ENCODE data around the gene DDX47. TPM values are rescaled to one million over a fixed set of nuclear protein-coding genes. Genes with fewer than 3 reads are reported as not detected.

Gene DDX47
- total RNA-seq, 1 experiment from 2014 or later, result 39.2 TPM

GRCh38 chr12:12810553-12811021 is 2.6 kb upstream of the DDX47 start:
- no peaks in the 10 kb centered on the region for H3K27me3 ChIP-seq (ENCODE audit: low read length)
- H3K9me2 ChIP-seq (replicated peaks; ENCODE audit: insufficient read depth, low read length), result no peaks in the 10 kb centered on the region
- no peak overlapping the region for H2AFZ ChIP-seq (ENCODE audit: low read length)
- peaks cover 23% of the 10 kb centered on the region for H3K4me1 ChIP-seq (ENCODE audit: low read length)
- peaks cover 24% of the 10 kb centered on the region for H3K79me2 ChIP-seq (ENCODE audit: low read length)
- DNase-seq, result no peak
- H3K9me3 ChIP-seq (ENCODE audit: low read length), result no peaks in the 10 kb centered on the region
- H4K20me1 ChIP-seq (ENCODE audit: insufficient read depth, low read depth, low read length), result 0 out of 2 replicates have a peak, but pooled peaks cover 2% of the 10 kb centered on the region
- H3K9ac ChIP-seq (ENCODE audit: low read length), result no peak overlapping the region
- H3K4me3 ChIP-seq (ENCODE audit: low read length), result no peak overlapping the region
- no peak overlapping the region for H3K27ac ChIP-seq (ENCODE audit: low read length)
- peaks cover 6% of the 10 kb centered on the region for H3K36me3 ChIP-seq (ENCODE audit: insufficient read depth, low read length)
- H3K4me2 ChIP-seq (ENCODE audit: low read depth, low read length, poor library complexity, severe bottlenecking), result no peak overlapping the region

GRCh38 chr12:12811343-12811742 is 1.8 kb upstream of the DDX47 start:
- H3K27ac ChIP-seq (ENCODE audit: low read length), result no peak overlapping the region
- 0 out of 2 replicates have a peak, but pooled peaks cover 2% of the 10 kb centered on the region for H4K20me1 ChIP-seq (ENCODE audit: insufficient read depth, low read depth, low read length)
- no peak overlapping the region for H3K9ac ChIP-seq (ENCODE audit: low read length)
- no peaks in the 10 kb centered on the region for H3K9me3 ChIP-seq (ENCODE audit: low read length)
- peaks cover 14% of the 10 kb centered on the region for H3K36me3 ChIP-seq (ENCODE audit: insufficient read depth, low read length)
- no peaks in the 10 kb centered on the region for H3K27me3 ChIP-seq (ENCODE audit: low read length)
- no peak overlapping the region for H3K4me3 ChIP-seq (ENCODE audit: low read length)
- H2AFZ ChIP-seq (ENCODE audit: low read length), result no peak overlapping the region
- peaks cover 30% of the 10 kb centered on the region for H3K4me1 ChIP-seq (ENCODE audit: low read length)
- DNase-seq, result no peak
- no peaks in the 10 kb centered on the region for H3K9me2 ChIP-seq (replicated peaks; ENCODE audit: insufficient read depth, low read length)
- H3K4me2 ChIP-seq (ENCODE audit: low read depth, low read length, poor library complexity, severe bottlenecking), result no peak overlapping the region
- H3K79me2 ChIP-seq (ENCODE audit: low read length), result peaks cover 32% of the 10 kb centered on the region

GRCh38 chr12:12812174-12812573 is 972 bp upstream of the DDX47 start:
- no peaks in the 10 kb centered on the region for H3K9me3 ChIP-seq (ENCODE audit: low read length)
- DNase-seq, result no peak
- H4K20me1 ChIP-seq (ENCODE audit: insufficient read depth, low read depth, low read length), result peaks cover 2% of the 10 kb centered on the region; the same call in 1 of the 2 replicates
- H3K4me2 ChIP-seq (ENCODE audit: low read depth, low read length, poor library complexity, severe bottlenecking), result no peak overlapping the region
- no peak overlapping the region for H3K9ac ChIP-seq (ENCODE audit: low read length)
- peaks cover 30% of the 10 kb centered on the region for H3K4me1 ChIP-seq (ENCODE audit: low read length)
- no peaks in the 10 kb centered on the region for H3K27me3 ChIP-seq (ENCODE audit: low read length)
- no peak overlapping the region for H3K27ac ChIP-seq (ENCODE audit: low read length)
- peaks cover 40% of the 10 kb centered on the region for H3K79me2 ChIP-seq (ENCODE audit: low read length)
- no peak overlapping the region for H2AFZ ChIP-seq (ENCODE audit: low read length)
- peaks cover 21% of the 10 kb centered on the region for H3K36me3 ChIP-seq (ENCODE audit: insufficient read depth, low read length)
- no peaks in the 10 kb centered on the region for H3K9me2 ChIP-seq (replicated peaks; ENCODE audit: insufficient read depth, low read length)
- H3K4me3 ChIP-seq (ENCODE audit: low read length), result no peak overlapping the region

GRCh38 chr12:12812618-12813119 is 477 bp upstream of the DDX47 start:
- Histone ChIP-seq H3K27me3 (ENCODE audit: low read length) (no peaks in the 10 kb centered on the region), H2AFZ (ENCODE audit: low read length) (no peak overlapping the region), H3K9me2 (replicated peaks; ENCODE audit: insufficient read depth, low read length) (no peaks in the 10 kb centered on the region), H3K4me2 (ENCODE audit: low read depth, low read length, poor library complexity, severe bottlenecking) (no peak overlapping the region), H3K9ac (ENCODE audit: low read length) (no peak overlapping the region), H3K36me3 (ENCODE audit: insufficient read depth, low read length) (peaks cover 26% of the 10 kb centered on the region), H4K20me1 (ENCODE audit: insufficient read depth, low read depth, low read length) (peaks cover 7% of the 10 kb centered on the region; the same call in 1 of the 2 replicates), H3K4me3 (ENCODE audit: low read length) (peak overlapping the region; percentile 80; the same call in 1 of the 2 replicates), H3K27ac (ENCODE audit: low read length) (no peak overlapping the region), H3K79me2 (ENCODE audit: low read length) (peaks cover 45% of the 10 kb centered on the region), H3K4me1 (ENCODE audit: low read length) (peaks cover 30% of the 10 kb centered on the region), H3K9me3 (ENCODE audit: low read length) (no peaks in the 10 kb centered on the region)
- DNase-seq, result no peak

GRCh38 chr12:12817616-12818015 is 4.5 kb downstream of the DDX47 start:
- H3K4me2 ChIP-seq (ENCODE audit: low read depth, low read length, poor library complexity, severe bottlenecking), result no peak overlapping the region

GRCh38 chr12:12818701-12819100 is 5.6 kb downstream of the DDX47 start:
- no peaks in the 10 kb centered on the region for H3K27me3 ChIP-seq (ENCODE audit: low read length)
- H3K4me2 ChIP-seq (ENCODE audit: low read depth, low read length, poor library complexity, severe bottlenecking), result no peak overlapping the region
- H3K79me2 ChIP-seq (ENCODE audit: low read length), result peaks cover 70% of the 10 kb centered on the region
- peaks cover 4% of the 10 kb centered on the region; the same call in 1 of the 2 replicates for H4K20me1 ChIP-seq (ENCODE audit: insufficient read depth, low read depth, low read length)
- no peak overlapping the region for H3K4me3 ChIP-seq (ENCODE audit: low read length)
- no peak overlapping the region for H2AFZ ChIP-seq (ENCODE audit: low read length)
- DNase-seq, result no peak
- no peak overlapping the region for H3K9ac ChIP-seq (ENCODE audit: low read length)
- H3K4me1 ChIP-seq (ENCODE audit: low read length), result peaks cover 20% of the 10 kb centered on the region
- H3K36me3 ChIP-seq (ENCODE audit: insufficient read depth, low read length), result peaks cover 57% of the 10 kb centered on the region
- no peak overlapping the region for H3K27ac ChIP-seq (ENCODE audit: low read length)
- no peaks in the 10 kb centered on the region for H3K9me3 ChIP-seq (ENCODE audit: low read length)
- no peaks in the 10 kb centered on the region for H3K9me2 ChIP-seq (replicated peaks; ENCODE audit: insufficient read depth, low read length)

More at GRCh38 chr12:12817616-12818015, 4.5 kb downstream of the DDX47 start:
- no peak for DNase-seq
- Histone ChIP-seq H3K4me3 (ENCODE audit: low read length) (no peak overlapping the region), H3K9me2 (replicated peaks; ENCODE audit: insufficient read depth, low read length) (no peaks in the 10 kb centered on the region), H3K9ac (ENCODE audit: low read length) (no peak overlapping the region), H3K36me3 (ENCODE audit: insufficient read depth, low read length) (peaks cover 46% of the 10 kb centered on the region), H2AFZ (ENCODE audit: low read length) (no peak overlapping the region), H3K27ac (ENCODE audit: low read length) (no peak overlapping the region), H3K27me3 (ENCODE audit: low read length) (no peaks in the 10 kb centered on the region), H3K4me1 (ENCODE audit: low read length) (peaks cover 20% of the 10 kb centered on the region), H3K79me2 (ENCODE audit: low read length) (peaks cover 75% of the 10 kb centered on the region), H4K20me1 (ENCODE audit: insufficient read depth, low read depth, low read length) (peaks cover 7% of the 10 kb centered on the region; the same call in 1 of the 2 replicates), H3K9me3 (ENCODE audit: low read length) (no peaks in the 10 kb centered on the region)

- no peak overlapping the region for H3K9ac ChIP-seq (ENCODE audit: low read length)
These were observed 6.1 kb downstream of the DDX47 start for GRCh38 chr12:12819221-12819620.

GRCh38 chr12:12819752-12820311 is 6.7 kb downstream of the DDX47 start:
- Histone ChIP-seq H3K79me2 (ENCODE audit: low read length) (peaks cover 59% of the 10 kb centered on the region), H3K27ac (ENCODE audit: low read length) (no peak overlapping the region)

More at GRCh38 chr12:12819221-12819620, 6.1 kb downstream of the DDX47 start:
- no peaks in the 10 kb centered on the region for H3K9me3 ChIP-seq (ENCODE audit: low read length)
- H2AFZ ChIP-seq (ENCODE audit: low read length), result no peak overlapping the region
- H3K4me3 ChIP-seq (ENCODE audit: low read length), result no peak overlapping the region
- no peaks in the 10 kb centered on the region for H3K9me2 ChIP-seq (replicated peaks; ENCODE audit: insufficient read depth, low read length)
- peaks cover 4% of the 10 kb centered on the region; the same call in 1 of the 2 replicates for H4K20me1 ChIP-seq (ENCODE audit: insufficient read depth, low read depth, low read length)
- H3K4me1 ChIP-seq (ENCODE audit: low read length), result peaks cover 15% of the 10 kb centered on the region
- DNase-seq, result no peak
- H3K36me3 ChIP-seq (ENCODE audit: insufficient read depth, low read length), result peaks cover 60% of the 10 kb centered on the region
- H3K4me2 ChIP-seq (ENCODE audit: low read depth, low read length, poor library complexity, severe bottlenecking), result no peak overlapping the region
- no peaks in the 10 kb centered on the region for H3K27me3 ChIP-seq (ENCODE audit: low read length)
- H3K27ac ChIP-seq (ENCODE audit: low read length), result no peak overlapping the region
- H3K79me2 ChIP-seq (ENCODE audit: low read length), result peaks cover 65% of the 10 kb centered on the region

More at GRCh38 chr12:12819752-12820311, 6.7 kb downstream of the DDX47 start:
- Histone ChIP-seq H3K9ac (ENCODE audit: low read length) (no peak overlapping the region), H3K9me2 (replicated peaks; ENCODE audit: insufficient read depth, low read length) (no peaks in the 10 kb centered on the region), H3K4me1 (ENCODE audit: low read length) (peaks cover 9% of the 10 kb centered on the region), H3K9me3 (ENCODE audit: low read length) (no peaks in the 10 kb centered on the region), H3K4me3 (ENCODE audit: low read length) (no peak overlapping the region), H3K36me3 (ENCODE audit: insufficient read depth, low read length) (peaks cover 64% of the 10 kb centered on the region), H2AFZ (ENCODE audit: low read length) (no peak overlapping the region), H3K27me3 (ENCODE audit: low read length) (no peaks in the 10 kb centered on the region), H4K20me1 (ENCODE audit: insufficient read depth, low read depth, low read length) (peaks cover 4% of the 10 kb centered on the region; the same call in 1 of the 2 replicates), H3K4me2 (ENCODE audit: low read depth, low read length, poor library complexity, severe bottlenecking) (no peak overlapping the region)
- no peak for DNase-seq
